Heart left ventricle (tissue), 16 donors: Measurements from ENCODE around the gene GAREM1. TPM values are rescaled to one million over a fixed set of nuclear protein-coding genes. Genes with fewer than 3 reads are reported as not detected.

Source experiments
- ATAC-seq, 4 donors: fragments of 200-7000 bp; cut with Tn5 transposase; one replicate each; pipeline ENCODE4 v1.9.1; 2020 to 2022; ENCODE audit warnings: moderate library complexity in 4 of 4, mild to moderate bottlenecking in 3 of 4, moderate number of reproducible peaks in 1 of 4
- DNase-seq, 5 donors: peaks; one replicate each; pipeline ENCODE4 v3.0.0-alpha.2; 2020
- H3K27ac ChIP-seq, 12 donors: fragments of 200-600 bp; sonication (generic) in 4 of 12; one replicate each; pipeline versions ENCODE4 v1.5.0 to v1.8.0; 2016 to 2022; ENCODE audit warnings: mild to moderate bottlenecking in 2 of 12
- H3K27me3 ChIP-seq, 9 donors: fragments of 200-600 bp; sonication (generic) in 2 of 9; one replicate each; pipeline versions ENCODE4 v1.5.1 to v1.8.0; 2016 to 2022; ENCODE audit warnings: mild to moderate bottlenecking in 3 of 9
- H3K36me3 ChIP-seq, 9 donors: fragments of 200-600 bp; sonication (generic) in 2 of 9; one replicate each; pipeline versions ENCODE4 v1.5.0 to v1.8.0; 2018 to 2022; ENCODE audit warnings: mild to moderate bottlenecking in 2 of 9
- H3K4me1 ChIP-seq, 12 donors: fragments of 200-600 bp; sonication (generic) in 4 of 12; one replicate each; pipeline versions ENCODE4 v1.5.0 to v1.8.0; 2016 to 2022; ENCODE audit warnings: mild to moderate bottlenecking in 3 of 12
- H3K4me3 ChIP-seq, 12 donors: fragments of 200-600 bp; sonication (generic) in 4 of 12; one replicate each; pipeline versions ENCODE4 v1.5.0 to v1.8.0; 2017 to 2022; ENCODE audit warnings: mild to moderate bottlenecking in 9 of 12, moderate library complexity in 4 of 12
- H3K9me3 ChIP-seq, 12 donors: fragments of 200-600 bp; sonication (generic) in 4 of 12; one replicate each; pipeline versions ENCODE4 v1.5.0 to v1.8.0; 2016 to 2022; ENCODE audit warnings: mild to moderate bottlenecking in 1 of 12
- CTCF ChIP-seq, 12 donors: fragments of 200-600 bp; sonication (generic) in 4 of 12; IDR thresholded peaks; one replicate each; pipeline versions ENCODE4 v1.5.0 to v1.8.0; 2018 to 2022; ENCODE audit warnings: antibody characterized with exemption in 12 of 12, mild to moderate bottlenecking in 5 of 12
- POLR2A ChIP-seq, 2 donors: fragments of 450-650 bp; IDR thresholded peaks; one replicate each; pipeline ENCODE4 v1.6.1; 2017; ENCODE audit warnings: antibody characterized with exemption in 2 of 2, mild to moderate bottlenecking in 2 of 2, moderate library complexity in 2 of 2
- WGBS, 4 donors: extraction: QIAGEN DNeasy Blood & Tissue Kit in 2 of 4; methylation state at CpG; one replicate each; pipeline versions ENCODE4 v1.1.5 to v1.1.7; 2013 to 2018; 5-methylcytosine and 5-hydroxymethylcytosine counted together
- intact Hi-C, 10 donors: fragments of 100-400 bp; cut with DNase I; formaldehyde crosslinking; loops; one replicate each; pipeline versions ENCODE4 v1.11.1 to v1.14.2; 2022
- polyA plus RNA-seq, 2 donors: library from polyadenylated mRNA; stranded (reverse); fragments of 200-250 nt; gene quantifications; one replicate each; pipeline ENCODE4 v1.2.3, GENCODE V29; 2013
- total RNA-seq, 9 donors: library from RNA; depleted of rRNA in 2 of 9; stranded (reverse); fragments of >200 nt in 2 of 9; fragmentation: NEBNext Ultra II Directional in 3 of 9; extraction: Animal tissue kit (Norgen Biotek cat#: 25700) in 3 of 9; gene quantifications; one replicate each; pipeline versions ENCODE4 v1.1.0 to v1.2.4, GENCODE V29; 2016 to 2023
- donor health status: ischemic (EF 13 %, LVEDD 7.1; RV severe dilation, severe dysfunction).
- donor health status: healthy with polysubstance abuse.
- donor health status: DM: no; HTN: yes; CAD: no.
- donor health status: DM: no; HTN: no; CAD: no.
- donor health status: ischemic (EF 25% LVEDD 6.9; RV normal size, moderate dysfunction).
- donor health status: ischemic (EF 25% LVEDD 5.7; RV mildly dilated, moderate dysfunction).
- donor health status: healthy.
- donor health status: DM: yes; HTN: yes; CAD: no.
- donor health status: ischemic (EF 35%, LVEDD 5.7; RV mildly dilated, moderate dysfunction).
- donor health status: nonischemic (EF 11% LVEDD 7.7; RV severe dilation, severe dysfunction).
- donor health status: DM: yes; HTN: yes; CAD: no.
- donor health status: PGD.
- donor health status: ischemic (EF 29% LVEDD 5.4; RV normal size, mild dysfunction).
- donor health status: nonischemic (EF 23%, LVEDD 6.1; RV moderate dilation, normal function).

Gene GAREM1
- total and polyA plus RNA-seq, 11 donors, result 1.8 to 28.8 (median 13.0) TPM

GRCh38 chr18:32287873-32288272 is 182.8 kb downstream of the GAREM1 start:
- intact Hi-C loops, result loop anchor here in 7 of 10 donors (5.0 to 10.0 kb wide), 3 partner anchors 57 to 184 kb away; partner anchors contain the start of gene GAREM1 (in 5 of the 7)
- Histone ChIP-seq H3K27me3 (no peaks in the 10 kb centered on the region), H3K9me3 (peaks cover 0 to 3% (median 0%) of the 10 kb centered on the region in 12 donors), H3K4me3 (no peak overlapping the region), H3K36me3 (peaks cover 0 to 10% (median 3%) of the 10 kb centered on the region in 9 donors), H3K27ac (no peak overlapping the region), H3K4me1 (peaks cover 0 to 12% (median 0%) of the 10 kb centered on the region in 12 donors)
- TF ChIP-seq POLR2A (IDR thresholded peaks at IDR 0.05), result no peak
- no peak for TF ChIP-seq CTCF (IDR thresholded peaks at IDR 0.05)
- ATAC-seq, result no peak
- DNase-seq, result no peak
- WGBS, 4 donors, result 95 to 97% (median 96%) methylated on average over 9 of the region's 9 CpGs

- TF ChIP-seq POLR2A (IDR thresholded peaks at IDR 0.05) (no peak), CTCF (IDR thresholded peaks at IDR 0.05) (no peak)
- intact Hi-C loops, result loop anchor here in 7 of 10 donors (5.0 to 10.0 kb wide), 3 partner anchors 58 to 185 kb away; partner anchors contain the start of gene GAREM1 (in 5 of the 7)
- Histone ChIP-seq H3K36me3 (peaks cover 0 to 10% (median 3%) of the 10 kb centered on the region in 9 donors), H3K4me3 (peak overlapping the region in 2 of 12 donors; percentile 34 to 40), H3K4me1 (peaks cover 0 to 18% (median 2%) of the 10 kb centered on the region in 12 donors), H3K9me3 (peaks cover 0 to 3% (median 0%) of the 10 kb centered on the region in 12 donors), H3K27me3 (no peaks in the 10 kb centered on the region), H3K27ac (peak overlapping the region in 3 of 12 donors; percentile 14 to 66 (median 40))
- no peak for DNase-seq
- 75 to 87% (median 84%) methylated on average over 16 of the region's 16 CpGs for WGBS, 4 donors
- peak in 3 of 4 donors; percentile 27 to 44 (median 41) for ATAC-seq
These were observed 183.4 kb downstream of the GAREM1 start for GRCh38 chr18:32287249-32287648.

GRCh38 chr18:32286749-32287148 is 183.9 kb downstream of the GAREM1 start:
- 74 to 92% (median 83%) methylated on average over 5 of the region's 5 CpGs for WGBS, 4 donors
- TF ChIP-seq CTCF (IDR thresholded peaks at IDR 0.05) (no peak), POLR2A (IDR thresholded peaks at IDR 0.05) (no peak)
- H3K4me3 ChIP-seq, result peak overlapping the region in 2 of 12 donors; percentile 34 to 40
- DNase-seq (no peak), ATAC-seq (peak in 2 of 4 donors; percentile 13 to 20)
- peak overlapping the region in 3 of 12 donors; percentile 14 to 66 (median 40) for H3K27ac ChIP-seq
- H3K9me3 ChIP-seq, result peaks cover 0 to 3% (median 0%) of the 10 kb centered on the region in 12 donors
- H3K27me3 ChIP-seq, result no peaks in the 10 kb centered on the region
- H3K4me1 ChIP-seq, result peaks cover 0 to 18% (median 3%) of the 10 kb centered on the region in 12 donors
- intact Hi-C loops, result loop anchor here in 7 of 10 donors (5.0 to 10.0 kb wide), 3 partner anchors 58 to 186 kb away; partner anchors contain the start of gene GAREM1 (in 5 of the 7)
- H3K36me3 ChIP-seq, result peaks cover 0 to 10% (median 3%) of the 10 kb centered on the region in 9 donors

- no peak overlapping the region for H3K4me3 ChIP-seq
These were observed 186.4 kb downstream of the GAREM1 start for GRCh38 chr18:32284284-32284683.

More at GRCh38 chr18:32284284-32284683, 186.4 kb downstream of the GAREM1 start:
- Histone ChIP-seq H3K27me3 (no peaks in the 10 kb centered on the region), H3K27ac (peak overlapping the region in 1 of 12 donors; percentile 15), H3K36me3 (peaks cover 0 to 10% (median 3%) of the 10 kb centered on the region in 9 donors), H3K9me3 (no peaks in the 10 kb centered on the region), H3K4me1 (peaks cover 0 to 19% (median 3%) of the 10 kb centered on the region in 12 donors)
- ATAC-seq (no peak), DNase-seq (no peak)
- 78 to 89% (median 81%) methylated on average over 1 of the region's 1 CpG for WGBS, 4 donors
- intact Hi-C loops, result loop anchor here in 1 of 10 donors (10.0 kb wide), 1 partner anchor 61 kb away; no protein-coding TSS in a partner anchor
- TF ChIP-seq POLR2A (IDR thresholded peaks at IDR 0.05), result no peak
- no peak for TF ChIP-seq CTCF (IDR thresholded peaks at IDR 0.05)
